Measurements from ENCODE around the gene ITGB5. TPM values are rescaled to one million over a fixed set of nuclear protein-coding genes. Genes with fewer than 3 reads are reported as not detected.

Gene ITGB5
- total RNA-seq, 1 donor, result 2.2 TPM

- DNase-seq (ENCODE audit: low read depth in 2 of 3, low spot score in 2 of 3), result no peak
These were observed 9.8 kb upstream of the ITGB5 start for GRCh38 chr3:124896824-124897526.

DNA sequence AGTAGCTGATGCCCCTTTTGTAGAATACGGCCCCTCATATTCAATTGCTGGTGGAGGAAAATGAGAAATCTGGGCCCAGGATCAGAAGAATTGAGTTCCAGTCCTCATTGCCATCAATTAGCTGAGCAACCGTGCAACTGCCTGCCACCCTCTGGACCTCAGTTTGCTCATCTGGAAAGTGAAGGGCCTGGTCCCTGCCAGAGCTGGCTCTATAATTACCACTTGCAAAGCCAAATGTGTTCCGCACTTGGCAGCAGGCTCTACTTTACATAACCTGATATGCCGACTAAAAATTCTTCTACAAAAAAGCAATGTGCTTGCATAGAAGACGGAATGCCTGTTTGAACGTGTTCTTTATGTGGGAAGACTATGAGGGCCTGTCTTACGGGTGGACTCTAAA, 8.6 kb upstream of the ITGB5 start:
- no peak for DNase-seq (ENCODE audit: low read depth in 2 of 3, low spot score in 2 of 3)

DNA sequence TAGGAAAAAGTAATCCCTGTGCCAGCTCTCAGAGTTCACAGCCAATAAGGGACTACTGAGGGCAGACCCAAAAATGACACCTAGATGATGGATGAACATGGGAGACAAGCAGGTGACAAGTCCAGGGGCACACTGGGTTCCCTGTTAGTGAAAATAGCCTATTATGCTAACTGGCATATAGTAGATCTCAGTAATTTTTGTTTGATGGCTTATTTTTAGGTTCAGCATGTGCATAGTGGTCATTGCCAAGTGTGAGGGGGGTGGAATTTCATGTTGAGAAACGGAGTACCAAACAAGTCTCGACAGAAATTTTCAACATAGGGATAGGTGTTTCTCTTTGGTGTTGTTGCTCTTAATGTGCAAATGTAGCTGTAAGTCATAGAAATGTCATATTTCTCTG, 6.4 kb upstream of the ITGB5 start:
- no peak for DNase-seq (ENCODE audit: low read depth in 2 of 3, low spot score in 2 of 3)

DNA sequence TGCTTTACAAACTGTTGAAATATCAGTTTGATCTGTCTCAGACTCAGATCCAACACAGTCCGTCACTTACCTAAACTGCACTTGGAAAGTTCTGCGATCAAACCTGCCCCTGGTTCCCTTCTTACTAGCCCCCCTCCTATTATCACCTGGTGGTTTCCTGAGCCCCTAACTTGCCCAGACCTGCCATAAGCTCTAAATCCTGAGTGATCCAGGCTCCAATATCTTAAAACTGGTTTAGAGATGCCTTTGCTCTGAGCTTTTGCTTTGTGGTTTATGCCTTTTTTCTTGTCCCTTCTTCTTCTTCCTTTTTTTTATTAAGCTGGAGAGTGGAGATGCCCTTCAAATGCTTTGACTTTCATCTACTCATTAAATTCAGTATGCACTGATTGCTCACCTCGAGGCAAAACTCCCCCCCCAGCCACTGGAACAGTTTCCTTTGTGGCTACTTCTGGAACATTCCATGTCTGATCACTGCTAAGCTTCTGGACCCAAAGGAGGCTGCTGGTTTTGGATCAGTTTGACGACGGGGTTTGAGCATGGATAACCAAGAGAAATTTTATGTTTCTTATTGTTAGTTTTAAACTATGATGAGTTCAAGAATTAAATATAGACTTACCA, 3.5 kb upstream of the ITGB5 start:
- no peak for DNase-seq (ENCODE audit: low read depth in 2 of 3, low spot score in 2 of 3)

GRCh38 chr3:124888482-124889441, 1.6 kb upstream of the ITGB5 start:
- DNase-seq (ENCODE audit: low read depth in 2 of 3, low spot score in 2 of 3), result no peak

DNA sequence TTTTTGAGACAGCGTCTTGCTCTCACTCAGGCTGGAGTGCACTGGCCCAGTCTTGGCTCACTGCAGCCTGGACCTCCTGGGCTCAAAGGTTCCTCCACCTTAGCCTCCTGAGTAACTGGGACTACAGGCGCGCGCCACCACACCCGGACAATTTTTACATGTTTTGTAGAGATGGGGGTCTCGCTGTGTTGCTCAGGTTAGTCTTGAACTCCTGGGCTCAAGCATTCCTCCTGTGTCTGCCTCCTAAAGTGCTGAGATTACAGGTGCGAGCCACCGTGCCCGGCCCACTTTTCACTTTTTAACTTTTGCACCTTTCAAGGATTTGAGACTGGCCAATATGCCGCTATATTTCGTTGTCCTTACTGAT, 750 bp upstream of the ITGB5 start:
- no peak for DNase-seq (ENCODE audit: low read depth in 2 of 3, low spot score in 2 of 3)

DNA sequence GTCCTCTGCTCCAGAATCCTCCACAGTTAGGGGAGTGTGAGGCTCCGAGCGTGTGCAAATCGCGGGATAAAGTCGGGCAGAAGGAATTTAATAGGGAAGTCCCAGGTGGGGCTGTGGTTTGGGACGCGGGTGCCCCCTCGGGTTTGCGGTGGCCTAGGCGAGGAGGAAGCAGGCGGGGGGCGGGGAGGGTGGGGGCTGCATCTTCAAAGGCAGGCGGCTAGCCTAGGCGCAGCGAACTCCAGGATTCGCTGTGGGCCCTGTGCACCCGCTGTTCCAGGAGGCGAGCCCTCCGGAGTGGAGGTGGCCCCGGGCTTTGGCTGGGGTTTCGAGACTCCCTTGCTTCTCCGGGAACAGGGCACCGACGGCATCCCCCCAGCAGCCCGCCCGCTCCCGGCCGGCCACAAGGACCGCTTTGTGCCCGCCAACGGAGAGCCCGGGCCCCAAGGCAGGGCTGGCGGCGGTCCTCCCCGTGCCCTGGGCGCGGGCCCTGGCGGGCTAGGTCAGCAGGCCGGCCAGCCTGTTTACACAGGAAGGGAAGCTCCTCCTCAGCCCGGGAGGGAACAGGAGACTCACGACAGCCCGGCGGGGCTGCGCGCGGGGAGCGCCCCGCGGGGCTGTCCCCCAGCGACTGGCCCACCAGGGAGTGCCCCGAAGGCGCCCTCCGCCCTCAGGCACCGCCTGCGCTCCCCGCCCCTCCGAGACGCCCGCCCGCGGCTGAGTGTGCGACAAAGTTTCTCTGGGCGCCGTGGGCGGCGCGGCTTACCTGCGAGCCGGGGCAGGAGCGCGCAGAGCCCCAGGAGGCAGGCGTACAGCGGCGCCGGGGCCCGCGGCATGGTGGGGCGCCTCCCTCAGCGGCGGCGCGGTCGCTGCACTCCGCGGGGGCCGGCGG, 753 bp downstream of the ITGB5 start:
- peak in 1 of 3 donors; percentile 30 for DNase-seq (ENCODE audit: low read depth in 2 of 3, low spot score in 2 of 3)

DNA sequence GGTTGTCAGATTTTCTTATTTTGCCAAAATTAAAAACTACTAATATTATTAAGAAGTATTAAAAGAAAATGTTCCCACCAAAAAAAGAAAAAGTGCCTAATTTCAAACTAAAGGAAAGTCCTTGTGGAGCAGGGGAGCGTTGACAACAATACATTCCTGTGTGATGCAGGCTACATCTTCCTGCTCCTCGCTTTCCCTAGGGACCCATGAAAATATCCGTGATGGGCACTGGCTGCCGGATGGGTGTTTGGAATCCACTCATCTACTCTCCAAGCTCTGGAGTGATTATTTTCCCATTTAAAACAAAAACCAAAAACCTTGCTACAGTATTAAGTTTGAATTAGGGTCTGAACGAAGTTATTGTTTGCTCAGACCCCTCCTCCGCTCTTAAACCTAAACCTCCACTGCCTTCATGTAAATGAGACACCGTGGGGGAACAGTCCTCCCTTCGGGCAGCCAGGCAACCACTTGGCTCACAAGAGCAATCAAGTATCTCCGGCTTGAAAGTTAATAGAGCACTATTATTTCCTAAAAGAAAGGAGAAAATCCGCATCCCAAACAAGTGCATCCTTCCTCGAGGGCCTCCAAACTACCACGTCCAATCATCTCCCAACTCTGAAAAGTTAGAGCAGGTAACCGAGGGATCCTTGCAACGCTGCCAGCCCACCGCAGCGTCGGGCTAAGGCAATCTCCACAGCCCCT, 1.5 kb downstream of the ITGB5 start:
- peak in 1 of 3 donors; percentile 4 for DNase-seq (ENCODE audit: low read depth in 2 of 3, low spot score in 2 of 3)

DNA sequence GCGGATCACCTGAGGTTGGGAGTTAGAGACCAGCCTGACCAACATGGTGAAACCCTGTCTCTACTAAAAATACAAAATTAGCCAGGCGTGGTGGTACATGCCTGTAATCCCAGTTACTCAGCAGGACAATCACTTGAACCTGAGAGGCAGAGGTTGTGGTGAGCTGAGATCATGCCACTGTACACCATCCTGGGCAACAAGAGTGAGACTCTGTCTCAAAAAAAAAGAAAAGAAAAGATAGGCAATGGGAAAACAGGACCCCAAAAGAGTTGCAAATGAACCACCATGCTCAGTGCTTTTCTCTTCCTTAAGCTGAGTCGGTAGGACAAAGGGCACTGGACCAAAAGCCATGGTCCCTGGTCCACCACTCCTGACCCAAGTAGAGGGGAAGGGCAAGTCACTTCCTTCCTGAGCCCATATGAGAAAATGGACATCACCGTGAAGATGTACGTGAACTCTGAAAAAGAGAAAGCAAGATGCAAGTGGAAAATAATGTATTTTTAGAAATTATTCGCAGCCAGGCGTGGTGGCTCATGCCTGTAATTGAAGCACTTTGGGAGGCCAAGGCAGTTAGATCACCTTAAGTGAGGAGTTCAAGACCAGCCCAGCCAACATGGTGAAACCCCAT, 2.6 kb downstream of the ITGB5 start:
- DNase-seq (ENCODE audit: low read depth in 2 of 3, low spot score in 2 of 3), result no peak

GRCh38 chr3:124883766-124884473, 3.2 kb downstream of the ITGB5 start:
- no peak for DNase-seq (ENCODE audit: low read depth in 2 of 3, low spot score in 2 of 3)

GRCh38 chr3:124882816-124883747, 4.1 kb downstream of the ITGB5 start:
- DNase-seq (ENCODE audit: low read depth in 2 of 3, low spot score in 2 of 3), result no peak

DNA sequence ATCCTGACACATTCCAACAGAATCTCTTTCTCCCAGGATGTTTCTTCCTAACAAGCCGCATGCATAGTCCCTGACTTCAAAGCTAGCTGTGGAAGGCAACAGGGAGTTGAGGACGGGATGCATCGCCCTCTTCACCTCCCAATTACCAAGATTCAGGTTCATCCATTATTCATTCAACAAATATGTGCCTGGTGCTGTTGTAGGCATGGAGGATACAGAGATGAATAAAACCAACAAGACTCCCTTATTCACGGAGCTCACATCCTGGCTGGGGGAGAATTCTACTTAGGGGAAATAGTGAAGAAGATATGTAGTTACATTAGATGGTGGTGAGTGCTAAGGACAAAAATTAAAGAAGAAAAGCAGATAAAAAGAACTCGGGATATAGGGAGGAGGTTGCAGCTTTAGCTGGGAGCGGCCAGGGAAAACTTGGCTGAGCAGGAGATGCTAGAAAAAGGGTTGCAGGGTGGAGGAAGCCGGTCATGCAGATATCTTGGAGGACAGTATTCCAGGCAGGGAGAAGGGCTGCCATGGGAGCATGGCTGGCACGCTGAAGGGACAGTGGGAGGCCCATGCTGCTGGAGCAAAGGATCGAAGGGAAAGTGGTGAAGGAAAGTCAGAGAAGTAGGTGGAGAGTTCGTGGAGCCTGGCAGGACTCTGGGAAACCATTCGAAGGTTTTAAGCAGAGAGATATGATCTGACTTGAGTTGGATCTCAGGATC, 5.0 kb downstream of the ITGB5 start:
- DNase-seq (ENCODE audit: low read depth in 2 of 3, low spot score in 2 of 3), result no peak

DNA sequence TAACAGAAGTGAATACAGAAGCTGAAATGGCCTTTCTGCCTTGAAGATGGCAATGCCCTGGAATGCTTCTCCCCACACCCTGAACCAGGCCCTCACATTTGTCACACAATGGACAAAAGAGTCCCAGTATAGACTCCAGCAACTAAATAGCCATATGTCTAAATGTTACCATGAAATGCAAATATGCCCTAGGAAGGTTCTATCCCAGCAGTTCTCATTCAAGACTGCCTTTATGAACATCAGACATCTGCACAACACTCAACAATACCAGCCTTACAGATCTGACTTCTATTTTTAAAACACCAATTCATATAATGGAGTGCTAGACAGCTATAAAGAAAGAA, 7.9 kb downstream of the ITGB5 start:
- DNase-seq (ENCODE audit: low read depth in 2 of 3, low spot score in 2 of 3), result no peak

GRCh38 chr3:124878561-124879336, 8.4 kb downstream of the ITGB5 start:
- DNase-seq (ENCODE audit: low read depth in 2 of 3, low spot score in 2 of 3), result peak in 2 of 3 donors; percentile 78 to 86

DNA sequence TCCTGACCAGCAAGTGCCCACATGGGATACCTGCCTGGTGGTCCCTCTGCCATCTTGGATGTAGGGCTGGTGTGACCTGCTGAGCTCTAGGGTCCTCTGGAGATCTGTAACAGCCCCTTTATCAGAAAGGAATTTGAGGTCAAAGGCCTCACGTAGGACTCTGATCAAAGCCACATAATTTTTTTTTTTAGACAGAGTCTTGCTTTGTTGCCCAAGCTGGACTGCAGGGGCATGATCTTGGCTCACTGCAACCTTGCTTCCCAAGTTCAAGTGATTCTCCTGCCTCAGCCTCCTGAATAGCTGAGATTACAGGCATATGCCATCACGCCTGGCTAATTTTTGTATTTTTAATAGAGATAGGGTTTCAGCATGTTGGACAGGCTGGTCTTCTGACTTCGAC, 9.5 kb downstream of the ITGB5 start:
- DNase-seq (ENCODE audit: low read depth in 2 of 3, low spot score in 2 of 3), result no peak

GRCh38 chr3:124876401-124876878, 10.7 kb downstream of the ITGB5 start:
- DNase-seq (ENCODE audit: low read depth in 2 of 3, low spot score in 2 of 3), result peak in 2 of 3 donors; percentile 17 to 36

Data from hematopoietic multipotent progenitor cell (in vitro differentiated cells).